ENCODE results near the gene DSCAML1.
A peak's percentile ranks its signal among the peaks of the same experiment; 100 is the strongest.

DSCAML1 gene

GRCh38 chr11:117438371-117439000 is 358.5 kb downstream of the DSCAML1 start:
- no peak for DNase-seq

GRCh38 chr11:117437791-117438130 is 359.3 kb downstream of the DSCAML1 start:
- DNase-seq: no peak

- no peak for DNase-seq
Observed at GRCh38 chr11:117437041-117437790, 359.8 kb downstream of the DSCAML1 start.

- DNase-seq: no peak
Observed at GRCh38 chr11:117435326-117435725, 361.7 kb downstream of the DSCAML1 start.

- no peak for DNase-seq
Observed at GRCh38 chr11:117434481-117434880, 362.5 kb downstream of the DSCAML1 start.

GRCh38 chr11:117433717-117434116 is 363.3 kb downstream of the DSCAML1 start:
- DNase-seq: no peak

- no peak for DNase-seq
Observed at GRCh38 chr11:117431436-117431835, 365.6 kb downstream of the DSCAML1 start.

GRCh38 chr11:117430293-117430955 is 366.6 kb downstream of the DSCAML1 start:
- no peak for DNase-seq

- no peak for DNase-seq
Observed at GRCh38 chr11:117428856-117429229, 368.2 kb downstream of the DSCAML1 start.

- no peak for DNase-seq
Observed at GRCh38 chr11:117428186-117428855, 368.7 kb downstream of the DSCAML1 start.

- DNase-seq: no peak
Observed at GRCh38 chr11:117427356-117427874, 369.6 kb downstream of the DSCAML1 start.

GRCh38 chr11:117426941-117427340 is 370.1 kb downstream of the DSCAML1 start:
- DNase-seq: no peak

GRCh38 chr11:117426297-117426685 is 370.7 kb downstream of the DSCAML1 start:
- peak; percentile 80 for DNase-seq

GRCh38 chr11:117425679-117426296 is 371.2 kb downstream of the DSCAML1 start:
- DNase-seq: no peak

GRCh38 chr11:117424781-117425180 is 372.2 kb downstream of the DSCAML1 start:
- DNase-seq: no peak

- no peak for DNase-seq
Observed at GRCh38 chr11:117423046-117423575, 373.9 kb downstream of the DSCAML1 start.

GRCh38 chr11:117421476-117421875 is 375.5 kb downstream of the DSCAML1 start:
- DNase-seq: no peak

- no peak for DNase-seq
Observed at GRCh38 chr11:117421041-117421440, 376.0 kb downstream of the DSCAML1 start.

GRCh38 chr11:117420598-117420997 is 376.4 kb downstream of the DSCAML1 start:
- no peak for DNase-seq

GRCh38 chr11:117420143-117420485 is 376.9 kb downstream of the DSCAML1 start:
- DNase-seq: no peak

GRCh38 chr11:117419482-117420142 is 377.4 kb downstream of the DSCAML1 start:
- no peak for DNase-seq

All from DMS53 (cell line).